GM21786 (cell line): ENCODE measurements around the gene B3GNT5.
A peak's percentile ranks its signal among the peaks of the same experiment; 100 is the strongest.

Experiments
- ATAC-seq: cut with Tn5 transposase; IDR thresholded peaks from one replicate; pipeline ENCODE4 v1.9.1; 2021; ENCODE audit not compliant: unreplicated experiment

The B3GNT5 gene

GRCh38 chr3:183265157-183265642, 12.1 kb downstream of the B3GNT5 start:
- no peak for ATAC-seq

DNA sequence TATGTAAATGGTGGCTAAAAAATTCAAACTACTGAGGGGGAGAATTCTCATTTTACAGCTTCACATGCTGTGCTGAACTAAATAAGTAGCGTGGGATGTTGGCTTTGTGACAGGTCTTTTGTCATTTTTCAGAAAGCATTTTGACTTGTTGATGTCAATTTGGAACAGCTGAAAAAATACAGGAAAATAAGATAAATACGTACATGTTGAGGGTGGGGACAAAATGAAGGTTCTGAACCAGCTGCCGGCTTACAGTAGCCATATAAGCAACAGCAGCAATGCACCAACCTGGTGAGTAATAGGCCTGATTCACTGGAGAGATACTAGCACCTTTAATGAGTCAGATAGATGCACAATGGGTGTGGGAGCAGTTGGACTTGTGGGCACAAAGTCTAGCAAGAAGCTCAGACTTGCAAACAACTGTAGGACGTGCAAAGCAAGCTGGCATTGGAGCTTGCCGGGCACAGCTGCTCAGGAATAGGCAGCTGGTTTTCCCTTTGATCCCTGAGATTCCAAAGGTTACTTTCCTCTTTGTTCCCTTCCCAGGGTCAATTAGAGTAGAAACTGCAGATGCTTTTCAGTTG, 12.9 kb downstream of the B3GNT5 start:
- no peak for ATAC-seq

DNA sequence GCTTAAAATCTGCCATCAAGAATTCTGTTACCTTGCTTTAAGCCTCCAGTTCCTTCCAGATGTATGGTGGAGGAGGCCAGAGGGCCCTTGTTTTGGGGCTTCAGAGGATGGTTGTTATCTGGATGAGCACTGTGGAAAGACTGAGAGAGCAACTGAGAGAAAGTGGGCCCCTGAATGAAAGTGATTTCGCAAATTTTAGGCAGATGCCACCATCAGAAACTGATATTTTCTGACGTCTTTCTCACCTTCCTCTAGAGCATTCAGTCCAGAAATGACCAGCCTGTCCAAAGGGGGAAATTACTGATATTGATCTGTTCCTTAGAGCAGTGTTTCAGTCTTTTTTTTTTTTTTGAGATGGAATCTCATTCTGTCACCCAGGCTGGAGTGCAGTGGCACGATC, 13.4 kb downstream of the B3GNT5 start:
- ATAC-seq: no peak

- ATAC-seq: no peak
Measured at GRCh38 chr3:183267140-183267539, 14.1 kb downstream of the B3GNT5 start.

DNA sequence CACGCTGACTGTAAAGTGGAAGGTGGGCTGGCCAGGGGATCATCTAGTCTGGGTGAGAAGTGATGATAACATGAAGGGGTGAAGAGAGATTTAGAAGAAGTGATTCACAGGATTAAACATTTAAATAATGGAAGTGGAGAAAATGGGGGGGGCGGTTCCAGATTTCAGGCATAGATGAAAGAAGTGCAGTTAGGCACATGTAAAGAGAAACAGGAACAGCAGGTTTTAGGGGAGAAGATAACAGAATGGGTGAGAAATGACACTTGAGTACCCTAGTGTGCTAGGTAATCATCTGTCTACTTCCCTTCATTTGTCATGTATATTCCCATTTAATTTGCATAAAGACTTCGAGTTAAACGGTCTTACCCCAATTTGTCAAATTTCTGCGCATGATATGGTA, 15.3 kb downstream of the B3GNT5 start:
- no peak for ATAC-seq

DNA sequence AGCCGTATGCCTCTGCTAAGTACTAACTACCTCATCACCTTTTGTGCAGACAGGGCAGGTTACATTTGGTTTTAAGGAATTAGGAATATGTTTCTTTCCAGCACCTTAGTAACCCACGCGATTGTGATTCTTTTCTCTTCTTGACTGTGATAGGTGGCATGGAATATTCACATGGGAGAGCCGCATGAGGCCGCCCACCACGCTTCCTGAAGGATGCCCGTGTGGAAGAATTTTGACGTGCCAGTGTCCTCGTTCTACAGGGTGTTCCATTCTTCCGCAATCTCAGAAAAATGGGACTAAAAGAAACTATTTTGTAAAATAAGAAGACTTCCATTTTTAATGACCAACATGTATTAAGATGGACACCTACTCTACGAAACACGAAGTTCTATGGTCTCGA, 16.3 kb downstream of the B3GNT5 start:
- no peak for ATAC-seq

DNA sequence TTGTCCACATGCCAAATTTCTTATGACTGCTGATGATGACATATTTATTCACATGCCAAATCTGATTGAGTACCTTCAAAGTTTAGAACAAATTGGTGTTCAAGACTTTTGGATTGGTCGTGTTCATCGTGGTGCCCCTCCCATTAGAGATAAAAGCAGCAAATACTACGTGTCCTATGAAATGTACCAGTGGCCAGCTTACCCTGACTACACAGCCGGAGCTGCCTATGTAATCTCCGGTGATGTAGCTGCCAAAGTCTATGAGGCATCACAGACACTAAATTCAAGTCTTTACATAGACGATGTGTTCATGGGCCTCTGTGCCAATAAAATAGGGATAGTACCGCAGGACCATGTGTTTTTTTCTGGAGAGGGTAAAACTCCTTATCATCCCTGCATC, 17.3 kb downstream of the B3GNT5 start:
- no peak for ATAC-seq

GRCh38 chr3:183272142-183272541, 19.1 kb downstream of the B3GNT5 start:
- no peak for ATAC-seq

DNA sequence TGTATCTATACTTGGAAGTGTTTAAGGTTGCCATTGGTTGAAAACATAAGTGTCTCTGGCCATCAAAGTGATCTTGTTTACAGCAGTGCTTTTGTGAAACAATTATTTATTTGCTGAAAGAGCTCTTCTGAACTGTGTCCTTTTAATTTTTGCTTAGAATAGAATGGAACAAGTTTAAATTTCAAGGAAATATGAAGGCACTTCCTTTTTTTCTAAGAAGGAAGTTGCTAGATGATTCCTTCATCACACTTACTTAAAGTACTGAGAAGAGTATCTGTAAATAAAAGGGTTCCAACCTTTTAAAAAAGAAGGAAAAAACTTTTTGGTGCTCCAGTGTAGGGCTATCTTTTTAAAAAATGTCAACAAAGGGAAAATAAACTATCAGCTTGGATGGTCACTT, 19.7 kb downstream of the B3GNT5 start:
- no peak for ATAC-seq

GRCh38 chr3:183274609-183275008, 21.6 kb downstream of the B3GNT5 start:
- ATAC-seq: no peak

- ATAC-seq: no peak
Measured at GRCh38 chr3:183275418-183275817, 22.4 kb downstream of the B3GNT5 start.

- ATAC-seq: no peak
Measured at GRCh38 chr3:183275937-183276336, 22.9 kb downstream of the B3GNT5 start.

DNA sequence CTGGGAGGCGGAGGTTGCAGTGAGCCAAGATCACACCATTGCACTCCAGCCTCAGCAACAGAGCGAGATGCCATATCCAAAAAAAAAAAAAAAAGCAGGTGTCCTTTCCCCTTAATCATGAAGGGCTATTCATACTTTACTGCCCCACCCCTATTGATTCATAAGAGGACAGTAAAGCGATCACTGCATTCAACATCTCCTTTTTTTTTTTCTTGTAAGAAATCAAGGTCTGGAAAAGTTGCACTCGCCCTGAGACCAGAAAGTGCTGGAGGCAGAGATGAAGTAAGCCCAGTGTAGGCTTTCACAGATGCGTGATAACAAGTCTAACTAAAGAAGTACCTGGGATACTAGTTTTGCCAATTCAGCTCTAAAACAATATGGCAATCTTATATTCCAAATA, 24.2 kb downstream of the B3GNT5 start:
- no peak for ATAC-seq

DNA sequence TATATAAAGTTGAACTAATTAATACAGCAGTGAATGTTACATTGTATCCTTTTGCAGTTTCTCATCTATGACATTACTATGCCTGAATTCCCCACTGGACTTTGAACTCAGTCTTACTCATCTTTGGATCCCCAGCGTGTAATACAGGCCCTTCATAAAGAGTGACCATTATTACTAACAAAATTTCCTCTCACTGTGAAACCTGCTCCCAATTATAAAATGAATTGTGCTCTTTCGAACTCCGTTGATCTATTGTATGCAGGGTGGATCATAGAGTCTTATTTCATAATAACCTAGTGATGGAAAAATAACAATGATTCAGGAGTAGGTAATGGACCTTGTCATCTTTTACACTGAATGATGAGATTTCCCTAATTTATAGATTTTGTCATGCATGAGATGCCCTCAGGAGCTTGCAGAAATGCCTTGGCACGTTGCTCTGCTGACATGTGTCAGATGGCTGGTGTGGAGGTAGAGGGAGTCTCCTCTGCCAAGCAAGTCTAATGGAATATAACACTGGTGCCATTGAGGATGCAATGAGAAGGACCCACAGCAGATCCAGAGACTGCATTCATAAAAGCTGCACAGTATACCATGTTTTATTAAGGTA, 25.5 kb downstream of the B3GNT5 start:
- no peak for ATAC-seq

DNA sequence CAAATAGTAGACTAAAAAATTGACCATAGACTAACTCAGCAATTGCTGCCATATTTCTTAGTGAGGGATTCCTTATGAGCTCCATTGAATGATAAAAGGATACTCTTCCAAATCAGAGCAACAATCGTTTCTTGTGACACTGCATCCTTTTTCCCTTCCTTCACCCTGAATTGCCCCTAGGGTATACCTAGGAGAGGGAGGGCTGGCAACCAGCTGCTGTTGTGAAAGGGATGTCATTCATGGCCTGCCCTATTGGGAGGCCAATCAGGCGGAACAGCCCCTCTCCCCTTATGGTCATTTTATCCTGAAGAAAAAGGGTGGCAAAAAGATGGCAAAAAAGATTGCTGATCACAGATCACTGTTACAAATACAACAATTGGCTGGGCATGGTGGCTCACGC, 26.3 kb downstream of the B3GNT5 start:
- ATAC-seq: no peak

GRCh38 chr3:183281126-183281797, 28.2 kb downstream of the B3GNT5 start:
- no peak for ATAC-seq

- no peak for ATAC-seq
Measured at GRCh38 chr3:183283886-183284285, 30.8 kb downstream of the B3GNT5 start.

GRCh38 chr3:183284570-183284969, 31.5 kb downstream of the B3GNT5 start:
- no peak for ATAC-seq

DNA sequence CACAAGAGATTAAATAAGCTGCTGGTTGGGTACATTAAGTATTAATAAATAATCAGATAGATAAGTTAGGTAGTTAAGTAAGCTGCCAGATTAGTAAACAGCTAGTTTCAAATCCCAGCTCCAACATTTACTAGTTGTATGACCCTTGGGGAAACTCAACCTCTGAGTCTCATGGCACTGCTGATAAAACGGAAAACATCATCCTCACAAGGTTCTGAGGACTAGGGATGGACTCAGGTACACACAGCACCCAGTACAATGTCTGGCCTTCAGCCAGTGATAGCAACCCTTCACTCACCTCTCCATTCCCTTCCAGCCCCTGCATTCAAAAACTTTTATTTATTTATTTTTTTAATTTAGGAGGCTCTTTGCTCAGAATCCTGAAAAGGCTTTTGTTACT, 32.3 kb downstream of the B3GNT5 start:
- no peak for ATAC-seq

DNA sequence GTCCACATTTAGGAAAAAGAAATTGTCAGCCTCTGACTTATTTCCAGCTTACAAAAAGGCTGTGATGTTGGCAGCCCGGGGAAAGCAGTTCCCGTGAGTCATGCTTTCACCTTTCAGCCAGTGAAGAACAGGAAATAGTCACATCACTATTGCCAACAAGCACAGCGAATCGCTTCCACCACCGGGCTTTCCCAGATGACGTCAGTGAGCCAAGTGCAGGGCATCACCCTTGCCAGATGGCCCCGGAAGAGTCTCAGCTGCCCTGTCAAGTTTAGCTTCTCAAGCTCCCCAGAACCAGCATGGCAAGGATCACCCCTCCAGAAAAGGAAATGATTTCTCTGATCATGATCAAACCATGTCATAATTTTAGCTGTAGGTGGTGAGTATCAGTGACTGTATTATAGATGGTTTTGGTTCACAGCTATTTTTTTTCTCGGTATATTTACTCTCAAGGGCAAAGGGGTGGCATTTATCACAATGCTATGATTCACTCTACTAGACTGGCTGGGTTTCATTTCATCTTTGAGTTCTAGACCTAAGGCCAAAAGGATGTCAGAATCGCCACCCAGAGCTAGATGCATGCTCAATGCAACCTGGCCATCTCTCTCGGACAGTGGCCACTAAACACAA, 32.9 kb downstream of the B3GNT5 start:
- peak; percentile 99 for ATAC-seq

DNA sequence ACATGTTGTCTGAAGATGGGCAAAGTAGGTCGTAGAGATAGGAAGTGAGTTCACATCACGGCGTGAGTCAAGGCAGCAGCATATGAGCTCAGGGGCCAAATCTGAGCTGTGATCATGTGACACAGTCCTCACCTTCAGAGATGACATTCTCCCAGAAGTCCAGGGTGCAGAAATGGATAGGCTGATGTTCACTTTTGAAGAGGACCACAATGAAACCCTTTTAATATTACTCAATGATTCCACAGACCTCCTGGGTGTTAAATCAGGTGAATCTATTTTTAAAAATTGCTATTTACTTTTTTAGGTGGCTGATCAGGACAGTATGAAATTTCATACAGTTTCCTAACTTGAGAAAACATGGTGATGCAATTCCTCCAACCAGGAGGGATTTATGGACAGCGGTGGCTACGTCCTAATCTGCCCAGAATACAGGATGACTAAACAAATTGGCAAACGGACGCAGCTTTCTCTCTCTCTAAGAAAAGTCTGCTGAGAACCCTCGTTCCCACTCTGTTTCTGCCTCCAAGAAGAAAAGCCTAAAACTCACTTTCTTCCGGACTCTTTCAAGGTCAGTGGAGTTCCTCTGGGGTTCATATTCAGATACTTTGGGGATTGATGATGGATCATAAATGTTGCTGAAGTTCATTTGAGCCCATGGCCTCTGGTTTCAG, 34.4 kb downstream of the B3GNT5 start:
- ATAC-seq: no peak
